ENCODE measurements around the gene GMDS. TPM values are rescaled to one million over a fixed set of nuclear protein-coding genes. Genes with fewer than 3 reads are reported as not detected.

The GMDS gene
- total and polyA plus RNA-seq, 4 donors: 7.3 to 28.3 (median 16.1) TPM

DNA sequence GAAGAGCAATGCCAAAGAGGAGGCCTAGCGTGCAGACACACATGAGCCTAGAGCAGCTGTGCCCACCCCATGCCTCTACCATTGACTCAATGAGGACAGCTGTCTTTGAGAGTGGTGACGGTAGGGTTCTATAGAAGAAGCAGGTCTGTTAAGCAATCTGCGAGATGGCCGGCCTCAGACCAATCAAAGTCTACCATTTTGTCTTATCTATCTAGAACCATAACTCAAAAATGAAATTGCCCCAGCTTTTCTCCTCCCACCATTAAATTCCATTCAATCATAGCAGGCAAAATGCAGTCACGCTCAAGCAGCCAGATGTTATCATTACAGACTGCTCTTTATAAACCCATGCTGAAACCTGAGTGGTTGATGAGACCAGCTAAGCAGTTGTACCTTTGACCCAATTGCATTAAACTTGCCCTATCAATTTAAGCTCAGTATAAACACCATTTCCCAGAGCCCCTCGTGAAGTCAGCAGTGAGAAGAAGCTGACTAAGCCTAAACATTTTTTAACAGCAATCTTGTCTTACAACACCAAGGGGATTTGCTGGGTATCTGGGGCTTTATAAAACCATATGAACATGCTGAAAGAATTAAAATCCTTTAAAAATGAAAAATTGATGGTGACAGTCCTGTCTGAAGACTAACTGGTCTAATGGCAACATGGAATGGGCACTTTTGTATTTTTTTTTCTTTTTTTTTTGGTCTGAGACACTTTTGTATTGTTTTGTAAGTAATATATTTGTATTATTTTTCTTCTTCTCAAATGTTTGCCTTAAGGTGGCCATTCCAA lies 578.2 kb downstream of the GMDS start:
- no peak overlapping the region for H3K27ac ChIP-seq (ENCODE audit: low read depth in 1 of 2, low read length in 1 of 2)
- ATAC-seq (ENCODE audit: insufficient read depth, low FRiP score) (no peak), DNase-seq (no peak)
- no peak overlapping the region for H3K4me3 ChIP-seq
- no peak for TF ChIP-seq CTCF (IDR thresholded peaks at IDR 0.05; ENCODE audit: control extremely low read depth, extremely low read depth)
- 96 to 97% methylated on average over 6 of the region's 6 CpGs for WGBS, 2 donors
- H3K9ac ChIP-seq (ENCODE audit: insufficient read depth in 1 of 2, low read length in 2 of 2): no peak overlapping the region
- H3K4me1 ChIP-seq (ENCODE audit: control insufficient read depth in 5 of 5, insufficient read depth in 5 of 5, low read length in 5 of 5): peaks cover 0 to 2% (median 0%) of the 10 kb centered on the region in 5 donors
- no peaks in the 10 kb centered on the region for H3K36me3 ChIP-seq (ENCODE audit: control insufficient read depth in 4 of 4, insufficient read depth in 4 of 4, low read length in 4 of 4)
- H3K27me3 ChIP-seq (ENCODE audit: control insufficient read depth in 3 of 3, insufficient read depth in 3 of 3, low read length in 2 of 3): peaks cover 0 to 2% (median 0%) of the 10 kb centered on the region in 3 donors
- H3K9me3 ChIP-seq (ENCODE audit: control insufficient read depth in 4 of 4, insufficient read depth in 3 of 4, low read length in 3 of 4): no peaks in the 10 kb centered on the region

DNA sequence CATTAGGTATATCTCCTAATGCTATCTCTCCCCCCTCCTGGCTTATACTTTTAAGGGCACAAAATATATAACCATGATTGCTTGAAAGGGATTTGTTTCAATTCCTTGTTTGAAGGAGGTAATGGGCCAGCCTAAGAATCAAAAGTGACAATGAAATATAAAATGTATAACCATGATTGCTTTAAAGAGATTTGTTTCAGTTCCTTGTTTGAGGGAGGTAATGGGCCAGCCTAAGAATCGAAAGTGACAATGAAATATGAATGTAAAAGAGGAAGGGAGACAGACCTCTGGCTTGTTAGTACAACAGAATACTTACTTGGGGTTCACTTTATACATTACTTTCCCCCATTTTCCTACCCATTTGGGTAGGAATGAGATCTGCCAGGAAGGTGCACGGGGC lies 580.2 kb downstream of the GMDS start:
- 60 to 73% methylated on average over 2 of the region's 2 CpGs for WGBS, 2 donors
- TF ChIP-seq CTCF (IDR thresholded peaks at IDR 0.05; ENCODE audit: control extremely low read depth, extremely low read depth): no peak
- Histone ChIP-seq H3K36me3 (ENCODE audit: control insufficient read depth in 4 of 4, insufficient read depth in 4 of 4, low read length in 4 of 4) (no peaks in the 10 kb centered on the region), H3K27ac (ENCODE audit: low read depth in 1 of 2, low read length in 1 of 2) (no peak overlapping the region), H3K9ac (ENCODE audit: insufficient read depth in 1 of 2, low read length in 2 of 2) (no peak overlapping the region), H3K9me3 (ENCODE audit: control insufficient read depth in 4 of 4, insufficient read depth in 3 of 4, low read length in 3 of 4) (no peaks in the 10 kb centered on the region), H3K4me1 (ENCODE audit: control insufficient read depth in 5 of 5, insufficient read depth in 5 of 5, low read length in 5 of 5) (peaks cover 0 to 2% (median 0%) of the 10 kb centered on the region in 5 donors), H3K27me3 (ENCODE audit: control insufficient read depth in 3 of 3, insufficient read depth in 3 of 3, low read length in 2 of 3) (no peaks in the 10 kb centered on the region), H3K4me3 (no peak overlapping the region)
- ATAC-seq (ENCODE audit: insufficient read depth, low FRiP score) (no peak), DNase-seq (no peak)

GRCh38 chr6:1664329-1664728 lies 581.1 kb downstream of the GMDS start:
- TF ChIP-seq CTCF (IDR thresholded peaks at IDR 0.05; ENCODE audit: control extremely low read depth, extremely low read depth): no peak
- no peak for DNase-seq
- 75 to 91% methylated on average over 6 of the region's 6 CpGs for WGBS, 2 donors
- ATAC-seq (ENCODE audit: insufficient read depth, low FRiP score): no peak
- Histone ChIP-seq H3K36me3 (ENCODE audit: control insufficient read depth in 4 of 4, insufficient read depth in 4 of 4, low read length in 4 of 4) (no peaks in the 10 kb centered on the region), H3K27ac (ENCODE audit: low read depth in 1 of 2, low read length in 1 of 2) (no peak overlapping the region), H3K27me3 (ENCODE audit: control insufficient read depth in 3 of 3, insufficient read depth in 3 of 3, low read length in 2 of 3) (no peaks in the 10 kb centered on the region), H3K4me3 (no peak overlapping the region), H3K9me3 (ENCODE audit: control insufficient read depth in 4 of 4, insufficient read depth in 3 of 4, low read length in 3 of 4) (no peaks in the 10 kb centered on the region), H3K4me1 (ENCODE audit: control insufficient read depth in 5 of 5, insufficient read depth in 5 of 5, low read length in 5 of 5) (peaks cover 0 to 2% (median 0%) of the 10 kb centered on the region in 5 donors), H3K9ac (ENCODE audit: insufficient read depth in 1 of 2, low read length in 2 of 2) (no peak overlapping the region)

Measured in lung (tissue), 12 donors.